ENCODE data around the gene KIAA0930.

KIAA0930 gene

DNA sequence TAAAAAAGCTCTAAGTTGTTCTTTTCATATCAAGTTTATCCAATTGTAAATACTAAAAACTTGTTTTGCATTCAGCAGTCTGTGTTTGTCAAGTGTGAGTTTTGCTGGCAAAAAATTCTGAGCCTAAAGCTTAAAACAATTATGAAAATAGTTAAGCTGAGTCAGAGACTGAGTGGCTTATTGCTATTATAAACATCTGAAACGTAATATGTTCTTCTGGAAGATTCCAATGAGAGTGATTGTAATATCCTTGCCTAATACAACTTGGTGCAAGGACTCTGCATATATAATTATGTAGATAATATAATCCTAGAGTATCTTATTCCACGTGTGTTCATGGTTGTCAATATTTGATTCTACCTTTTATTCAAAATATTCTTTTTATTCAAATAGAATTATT, 91.0 kb downstream of the KIAA0930 start:
- no peak overlapping the region for H3K9ac ChIP-seq (ENCODE audit: low read depth in 1 of 2, low read length in 2 of 2)
- no peaks in the 10 kb centered on the region for H3K36me3 ChIP-seq (ENCODE audit: control insufficient read depth in 1 of 2, insufficient read depth in 2 of 2, low read length in 2 of 2)
- H3K27ac ChIP-seq (ENCODE audit: low read depth, low read length): no peak overlapping the region
- no peaks in the 10 kb centered on the region for H3K9me3 ChIP-seq (ENCODE audit: control insufficient read depth in 1 of 2, low read length in 2 of 2)
- no peak overlapping the region for H3K4me3 ChIP-seq (ENCODE audit: low read depth in 1 of 2, low read length in 2 of 2)
- H3K27me3 ChIP-seq (ENCODE audit: control insufficient read depth in 1 of 2, insufficient read depth in 2 of 2, low read length in 2 of 2): no peaks in the 10 kb centered on the region
- H3K4me1 ChIP-seq (ENCODE audit: control insufficient read depth in 1 of 2, insufficient read depth in 2 of 2, low read length in 2 of 2): peaks cover 0 to 8% of the 10 kb centered on the region in 2 donors

- Histone ChIP-seq H3K27ac (ENCODE audit: low read depth, low read length) (no peak overlapping the region), H3K4me3 (ENCODE audit: low read depth in 1 of 2, low read length in 2 of 2) (no peak overlapping the region), H3K27me3 (ENCODE audit: control insufficient read depth in 1 of 2, insufficient read depth in 2 of 2, low read length in 2 of 2) (no peaks in the 10 kb centered on the region), H3K9ac (ENCODE audit: low read depth in 1 of 2, low read length in 2 of 2) (no peak overlapping the region), H3K4me1 (ENCODE audit: control insufficient read depth in 1 of 2, insufficient read depth in 2 of 2, low read length in 2 of 2) (no peaks in the 10 kb centered on the region), H3K36me3 (ENCODE audit: control insufficient read depth in 1 of 2, insufficient read depth in 2 of 2, low read length in 2 of 2) (no peaks in the 10 kb centered on the region), H3K9me3 (ENCODE audit: control insufficient read depth in 1 of 2, low read length in 2 of 2) (no peaks in the 10 kb centered on the region)
Measured at GRCh38 chr22:45144916-45145315, 95.8 kb downstream of the KIAA0930 start.

DNA sequence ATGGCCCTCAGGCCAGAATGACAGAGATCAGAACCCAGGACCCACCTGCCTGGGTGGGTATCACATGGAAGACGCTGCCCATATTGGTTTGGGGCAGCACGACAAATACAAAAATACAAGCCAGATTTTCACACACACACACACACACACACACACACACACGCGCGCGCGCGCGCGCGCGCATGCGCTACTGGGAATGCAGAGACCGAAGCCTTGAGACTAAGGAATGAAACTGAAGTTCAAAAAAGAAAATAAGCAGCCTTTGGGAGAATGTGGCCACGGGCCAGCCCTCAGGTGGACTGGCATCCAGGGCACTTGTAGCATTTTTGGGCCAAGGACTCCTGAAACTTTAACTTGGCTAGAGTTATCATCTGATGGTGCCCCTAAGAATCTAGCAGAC, 98.3 kb downstream of the KIAA0930 start:
- Histone ChIP-seq H3K27me3 (ENCODE audit: control insufficient read depth in 1 of 2, insufficient read depth in 2 of 2, low read length in 2 of 2) (no peaks in the 10 kb centered on the region), H3K27ac (ENCODE audit: low read depth, low read length) (no peak overlapping the region), H3K9me3 (ENCODE audit: control insufficient read depth in 1 of 2, low read length in 2 of 2) (no peaks in the 10 kb centered on the region), H3K36me3 (ENCODE audit: control insufficient read depth in 1 of 2, insufficient read depth in 2 of 2, low read length in 2 of 2) (no peaks in the 10 kb centered on the region), H3K4me3 (ENCODE audit: low read depth in 1 of 2, low read length in 2 of 2) (no peak overlapping the region), H3K4me1 (ENCODE audit: control insufficient read depth in 1 of 2, insufficient read depth in 2 of 2, low read length in 2 of 2) (no peaks in the 10 kb centered on the region), H3K9ac (ENCODE audit: low read depth in 1 of 2, low read length in 2 of 2) (no peak overlapping the region)
